ENCODE results near the gene ATP5ME. TPM values are rescaled to one million over a fixed set of nuclear protein-coding genes. Genes with fewer than 3 reads are reported as not detected.

Gene ATP5ME
- polyA plus RNA-seq, 3 donors, result 163 to 397 (median 367) TPM

DNA sequence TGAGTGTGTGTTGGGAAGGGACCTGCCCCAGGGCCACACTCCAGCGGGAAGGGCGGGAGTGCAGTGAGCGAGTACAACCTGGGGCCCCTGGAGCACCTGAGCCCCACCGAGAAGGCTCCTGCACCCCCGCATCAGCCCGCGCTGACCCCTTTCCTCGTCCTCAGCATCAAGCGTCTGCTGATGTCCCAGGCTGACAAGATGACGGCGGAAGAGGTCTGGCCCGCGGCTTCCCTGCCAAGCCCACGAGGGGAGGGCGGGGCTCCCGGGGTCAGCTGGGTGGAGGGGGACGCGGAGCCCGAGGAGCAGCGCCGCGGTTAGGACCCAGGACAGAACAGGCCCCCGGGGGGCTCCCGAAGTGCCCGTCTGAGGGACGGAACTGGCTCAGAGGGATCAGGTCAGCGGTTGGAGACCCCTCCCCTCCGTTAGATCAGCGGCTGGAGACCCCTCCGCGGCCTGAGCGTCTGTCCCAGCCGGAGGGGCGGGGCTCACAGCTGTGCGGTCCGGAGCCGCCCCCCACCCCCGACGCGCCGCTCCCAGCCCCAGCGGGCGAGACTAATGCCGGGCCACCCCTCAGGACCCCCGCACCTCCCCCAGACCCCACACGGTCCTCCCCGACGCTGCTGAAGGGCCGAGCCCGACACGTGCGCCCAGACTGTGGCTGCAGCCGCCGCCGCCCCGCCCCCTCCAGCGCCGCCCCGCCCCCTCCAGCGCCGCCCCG lies 7.0 kb upstream of the ATP5ME start:
- Mint-ChIP-seq H3K4me3 (peak overlapping the region; percentile 56 to 75), H3K27ac (peak overlapping the region in 2 of 7 donors; percentile 46 to 50), H3K4me1 (peaks cover 27% of the 10 kb centered on the region), H3K27me3 (ENCODE audit: low read depth in 3 of 3) (peaks cover 5 to 19% (median 10%) of the 10 kb centered on the region in 3 donors), H3K36me3 (peaks cover 12 to 23% of the 10 kb centered on the region in 2 donors), H3K9me3 (peaks cover 0 to 2% (median 0%) of the 10 kb centered on the region in 7 donors)
- no peak overlapping the region for H3K27ac ChIP-seq (ENCODE audit: low read depth in 1 of 2, low read length in 2 of 2)
- peak overlapping the region; percentile 76 for H3K4me2 ChIP-seq (replicated peaks; ENCODE audit: extremely low read depth, low read length, poor library complexity, severe bottlenecking)
- intact Hi-C loops (cut with micrococcal nuclease), result loop anchor here in 1 of 2 donors (5.0 to 10.0 kb wide), 2 partner anchors 101 to 346 kb away; partner anchors contain the start of gene ZNF141
- H3K4me1 ChIP-seq (ENCODE audit: control insufficient read depth in 1 of 2, insufficient read depth in 2 of 2, low read length in 2 of 2), result peaks cover 21 to 29% of the 10 kb centered on the region in 2 donors
- no peaks in the 10 kb centered on the region for H3K27me3 ChIP-seq (ENCODE audit: control insufficient read depth in 2 of 2, insufficient read depth in 2 of 2, low read length in 2 of 2)
- peak overlapping the region; percentile 5 to 63 (median 26) for H3K4me3 ChIP-seq (replicated peaks in 1 of 3; ENCODE audit: low read depth in 2 of 3, low read length in 3 of 3)
- no peaks in the 10 kb centered on the region for H3K79me2 ChIP-seq (ENCODE audit: insufficient read depth, low read length)
- no peaks in the 10 kb centered on the region for H3K9me3 ChIP-seq (replicated peaks in 1 of 2; ENCODE audit: control insufficient read depth in 1 of 2, insufficient read depth in 1 of 2, low read length in 2 of 2)
- TF ChIP-seq, protein P1, sequence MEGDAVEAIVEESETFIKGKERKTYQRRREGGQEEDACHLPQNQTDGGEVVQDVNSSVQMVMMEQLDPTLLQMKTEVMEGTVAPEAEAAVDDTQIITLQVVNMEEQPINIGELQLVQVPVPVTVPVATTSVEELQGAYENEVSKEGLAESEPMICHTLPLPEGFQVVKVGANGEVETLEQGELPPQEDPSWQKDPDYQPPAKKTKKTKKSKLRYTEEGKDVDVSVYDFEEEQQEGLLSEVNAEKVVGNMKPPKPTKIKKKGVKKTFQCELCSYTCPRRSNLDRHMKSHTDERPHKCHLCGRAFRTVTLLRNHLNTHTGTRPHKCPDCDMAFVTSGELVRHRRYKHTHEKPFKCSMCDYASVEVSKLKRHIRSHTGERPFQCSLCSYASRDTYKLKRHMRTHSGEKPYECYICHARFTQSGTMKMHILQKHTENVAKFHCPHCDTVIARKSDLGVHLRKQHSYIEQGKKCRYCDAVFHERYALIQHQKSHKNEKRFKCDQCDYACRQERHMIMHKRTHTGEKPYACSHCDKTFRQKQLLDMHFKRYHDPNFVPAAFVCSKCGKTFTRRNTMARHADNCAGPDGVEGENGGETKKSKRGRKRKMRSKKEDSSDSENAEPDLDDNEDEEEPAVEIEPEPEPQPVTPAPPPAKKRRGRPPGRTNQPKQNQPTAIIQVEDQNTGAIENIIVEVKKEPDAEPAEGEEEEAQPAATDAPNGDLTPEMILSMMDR (IDR thresholded peaks at IDR 0.05), result no peak
- peaks cover 35% of the 10 kb centered on the region for H4K20me1 ChIP-seq (ENCODE audit: insufficient read depth, low read length)
- H3K9ac ChIP-seq (ENCODE audit: insufficient read depth, low read length, poor library complexity, severe bottlenecking), result peak overlapping the region; percentile 8
- WGBS (ENCODE audit: insufficient coverage), result 3% methylated on average over 30 of the region's 62 CpGs
- H3K36me3 ChIP-seq (replicated peaks in 1 of 2; ENCODE audit: control insufficient read depth in 1 of 2, insufficient read depth in 2 of 2, low read length in 2 of 2), result peaks cover 4 to 14% of the 10 kb centered on the region in 2 donors
- peak; percentile 39 to 50 (median 47) for DNase-seq
- peak overlapping the region; percentile 50 for H2AFZ ChIP-seq (ENCODE audit: insufficient read depth, low read depth, low read length, poor library complexity, severe bottlenecking)

DNA sequence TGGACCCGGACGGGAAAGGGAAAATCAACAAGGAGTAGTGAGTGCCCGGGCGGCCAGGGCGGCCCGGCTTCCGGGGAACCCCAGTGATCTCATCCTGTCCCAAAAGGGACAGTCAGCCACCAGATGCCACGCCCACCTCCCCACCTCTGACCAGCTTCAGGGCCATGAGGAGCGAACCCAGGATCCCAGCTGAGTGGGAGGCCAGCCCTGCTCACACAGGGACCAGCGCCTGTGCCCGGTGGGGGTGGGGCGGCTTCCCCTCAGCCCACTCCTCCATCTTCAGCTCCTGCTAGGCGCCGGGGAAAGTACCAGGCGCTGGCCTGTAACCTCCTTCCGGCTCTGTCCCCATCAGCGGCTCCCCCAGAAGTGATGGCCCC lies 6.5 kb upstream of the ATP5ME start:
- WGBS (ENCODE audit: insufficient coverage), result 95% methylated on average over 4 of the region's 17 CpGs
- H3K4me3 Mint-ChIP-seq, result peak overlapping the region; percentile 56 to 75

More for the DNA sequence above, 6.5 kb upstream of the ATP5ME start:
- Histone ChIP-seq H3K9ac (ENCODE audit: insufficient read depth, low read length, poor library complexity, severe bottlenecking) (peak overlapping the region; percentile 8), H4K20me1 (ENCODE audit: insufficient read depth, low read length) (peaks cover 31% of the 10 kb centered on the region), H2AFZ (ENCODE audit: insufficient read depth, low read depth, low read length, poor library complexity, severe bottlenecking) (peak overlapping the region; percentile 50), H3K9me3 (replicated peaks in 1 of 2; ENCODE audit: control insufficient read depth in 1 of 2, insufficient read depth in 1 of 2, low read length in 2 of 2) (no peaks in the 10 kb centered on the region), H3K4me3 (replicated peaks in 1 of 3; ENCODE audit: low read depth in 2 of 3, low read length in 3 of 3) (peak overlapping the region in 1 of 3 experiments; percentile 63), H3K27me3 (ENCODE audit: control insufficient read depth in 2 of 2, insufficient read depth in 2 of 2, low read length in 2 of 2) (no peaks in the 10 kb centered on the region), H3K36me3 (replicated peaks in 1 of 2; ENCODE audit: control insufficient read depth in 1 of 2, insufficient read depth in 2 of 2, low read length in 2 of 2) (peaks cover 4 to 8% of the 10 kb centered on the region in 2 donors), H3K4me1 (ENCODE audit: control insufficient read depth in 1 of 2, insufficient read depth in 2 of 2, low read length in 2 of 2) (peaks cover 22 to 31% of the 10 kb centered on the region in 2 donors), H3K79me2 (ENCODE audit: insufficient read depth, low read length) (no peaks in the 10 kb centered on the region), H3K27ac (ENCODE audit: low read depth in 1 of 2, low read length in 2 of 2) (no peak overlapping the region), H3K4me2 (replicated peaks; ENCODE audit: extremely low read depth, low read length, poor library complexity, severe bottlenecking) (peak overlapping the region; percentile 76)
- DNase-seq, result peak in 1 of 3 donors; percentile 56
- H3K4me1 Mint-ChIP-seq, result peaks cover 25% of the 10 kb centered on the region
- TF ChIP-seq, protein P1 (IDR thresholded peaks at IDR 0.05), result no peak
- peaks cover 0 to 2% (median 0%) of the 10 kb centered on the region in 7 donors for H3K9me3 Mint-ChIP-seq
- peak overlapping the region in 2 of 7 donors; percentile 46 to 50 for H3K27ac Mint-ChIP-seq
- H3K36me3 Mint-ChIP-seq, result peaks cover 7 to 17% of the 10 kb centered on the region in 2 donors
- intact Hi-C loops (cut with micrococcal nuclease), result loop anchor here in 1 of 2 donors (5.0 to 10.0 kb wide), 2 partner anchors 102 to 346 kb away; partner anchors contain the start of gene ZNF141
- H3K27me3 Mint-ChIP-seq (ENCODE audit: low read depth in 3 of 3), result peaks cover 5 to 19% (median 10%) of the 10 kb centered on the region in 3 donors
